CD4-positive, alpha-beta T cell treated with Interleukin-15 for 1 hour (primary cell): ENCODE measurements around the gene METTL17.
"Not testable (repeated sequence)": the region's sequence is repeated elsewhere in the genome, so short reads cannot be mapped to it uniquely, and the experiment has no call there.

ENCODE experiments used
- DNase-seq: peaks from one replicate; pipeline ENCODE4 v3.0.0-alpha.2; 2020

Gene METTL17

DNA sequence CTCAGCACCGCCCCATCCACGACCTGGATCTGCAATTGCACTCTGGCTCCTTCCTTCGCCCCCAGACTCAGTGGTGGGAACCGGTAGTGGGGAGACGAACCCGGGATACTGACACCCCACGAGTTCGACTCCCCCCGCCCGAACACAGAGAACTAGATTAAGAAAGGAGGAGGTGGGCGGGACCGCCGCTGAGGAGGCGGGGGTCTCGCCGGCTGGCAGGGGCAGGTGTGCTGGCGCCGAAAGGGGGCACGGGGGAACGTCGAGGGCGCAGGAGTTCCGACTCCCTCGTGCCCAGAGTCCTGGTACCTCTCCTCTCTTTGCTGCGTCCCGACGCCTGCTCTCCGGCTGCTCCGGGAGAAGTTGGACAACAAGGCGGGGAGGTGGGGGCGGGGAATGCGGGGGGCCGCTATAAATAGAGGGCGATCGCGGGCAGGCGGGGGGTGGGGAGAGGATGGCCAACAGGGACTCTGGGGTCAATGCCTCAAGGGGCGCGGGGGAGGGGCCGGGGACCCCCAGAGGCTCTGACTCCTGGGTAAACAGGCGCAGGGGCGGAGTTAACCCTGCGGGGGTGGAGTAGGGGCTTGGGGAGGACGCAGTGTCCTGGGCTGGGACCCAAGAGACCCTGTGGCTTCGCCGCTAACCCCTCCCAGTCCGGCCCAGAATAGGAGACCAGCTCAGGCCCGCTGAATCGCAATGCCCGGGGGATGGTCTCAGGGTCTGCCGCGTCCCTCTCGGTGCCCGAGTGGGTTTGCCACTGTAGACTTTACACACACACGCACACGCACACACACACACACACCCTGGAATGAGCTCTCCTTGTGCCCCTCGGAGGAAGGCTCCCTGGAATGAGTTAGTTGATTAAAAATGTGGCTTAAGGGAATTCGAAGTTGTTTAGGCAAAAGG is 35.8 kb downstream of the METTL17 start:
- DNase-seq, result no peak

DNA sequence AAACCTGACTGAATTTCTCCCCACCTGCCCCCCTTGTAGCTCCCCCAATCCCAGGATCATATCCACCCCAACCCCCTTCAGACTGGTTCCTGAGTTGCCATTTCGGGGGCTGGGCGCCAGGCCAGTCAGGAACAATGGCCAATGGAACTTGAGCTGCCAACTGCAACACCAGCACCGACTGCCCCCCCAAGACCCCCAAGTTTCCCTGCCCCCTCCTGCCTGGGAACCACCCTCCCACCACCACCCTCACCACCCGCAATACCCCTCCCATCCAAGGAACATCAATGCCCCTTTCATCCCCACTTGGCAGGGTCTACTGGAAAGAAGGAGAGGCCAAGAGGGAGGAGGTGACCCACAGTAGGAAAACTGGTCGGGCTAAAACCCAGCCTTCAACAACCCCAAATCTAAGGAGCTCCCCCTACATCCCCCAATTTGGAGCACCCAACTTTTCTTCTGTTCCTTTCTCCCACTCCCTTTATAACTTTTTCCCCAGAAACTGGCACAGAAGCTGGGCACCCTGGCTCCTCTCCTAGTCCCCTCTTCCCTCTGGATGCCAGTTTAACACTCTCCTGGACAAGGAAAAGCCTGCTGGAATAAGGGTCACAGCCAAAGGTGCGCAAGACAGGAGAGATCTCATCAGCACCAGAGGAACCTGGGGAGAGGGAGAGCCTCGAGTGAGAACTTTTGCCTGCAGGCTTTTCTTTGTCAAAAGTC is 36.7 kb downstream of the METTL17 start:
- DNase-seq, result no peak

- DNase-seq, result no peak
These were observed 37.2 kb downstream of the METTL17 start for GRCh38 chr14:21026988-21027315.

DNA sequence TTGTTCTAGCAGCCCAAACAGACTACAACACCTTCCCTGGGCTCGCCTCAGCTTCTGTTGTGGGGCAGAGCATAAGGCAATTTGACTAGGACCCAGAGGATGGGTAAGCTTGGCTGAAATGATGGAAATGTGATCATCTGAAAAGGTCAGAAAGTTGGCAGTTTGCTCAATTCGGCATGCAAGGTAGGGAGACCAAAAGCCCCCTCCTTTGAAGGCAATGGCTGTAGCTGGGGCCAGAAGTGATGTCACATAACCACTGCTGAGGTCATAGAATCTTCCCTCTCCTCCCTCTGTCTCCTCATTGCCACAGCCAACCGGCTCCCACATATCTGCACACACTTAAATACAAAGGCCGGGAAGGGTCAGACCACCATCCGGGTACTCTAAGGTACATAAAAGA is 40.1 kb downstream of the METTL17 start, which contains the start of gene TPPP2:
TPPP2 (plus strand) TSS at position 301 of the 400 bp plus-strand sequence. CDS start 365 bp downstream, outside the sequence.
- no peak for DNase-seq

DNA sequence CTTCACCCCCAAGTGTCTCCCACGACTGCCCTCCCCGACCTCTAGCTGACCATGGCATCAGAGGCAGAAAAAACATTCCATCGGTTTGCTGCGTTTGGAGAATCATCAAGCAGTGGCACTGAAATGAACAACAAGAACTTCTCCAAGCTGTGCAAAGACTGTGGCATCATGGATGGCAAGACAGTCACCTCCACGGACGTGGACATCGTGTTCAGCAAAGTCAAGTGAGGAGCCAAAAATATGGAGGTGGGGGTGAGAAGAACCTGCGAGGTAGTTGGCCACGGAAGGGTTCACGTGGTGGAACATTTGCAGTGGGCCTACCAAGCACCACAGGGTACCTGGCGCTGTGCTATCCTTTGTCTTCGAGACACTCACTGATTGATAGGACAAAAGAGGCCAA is 40.8 kb downstream of the METTL17 start:
- DNase-seq, result no peak

DNA sequence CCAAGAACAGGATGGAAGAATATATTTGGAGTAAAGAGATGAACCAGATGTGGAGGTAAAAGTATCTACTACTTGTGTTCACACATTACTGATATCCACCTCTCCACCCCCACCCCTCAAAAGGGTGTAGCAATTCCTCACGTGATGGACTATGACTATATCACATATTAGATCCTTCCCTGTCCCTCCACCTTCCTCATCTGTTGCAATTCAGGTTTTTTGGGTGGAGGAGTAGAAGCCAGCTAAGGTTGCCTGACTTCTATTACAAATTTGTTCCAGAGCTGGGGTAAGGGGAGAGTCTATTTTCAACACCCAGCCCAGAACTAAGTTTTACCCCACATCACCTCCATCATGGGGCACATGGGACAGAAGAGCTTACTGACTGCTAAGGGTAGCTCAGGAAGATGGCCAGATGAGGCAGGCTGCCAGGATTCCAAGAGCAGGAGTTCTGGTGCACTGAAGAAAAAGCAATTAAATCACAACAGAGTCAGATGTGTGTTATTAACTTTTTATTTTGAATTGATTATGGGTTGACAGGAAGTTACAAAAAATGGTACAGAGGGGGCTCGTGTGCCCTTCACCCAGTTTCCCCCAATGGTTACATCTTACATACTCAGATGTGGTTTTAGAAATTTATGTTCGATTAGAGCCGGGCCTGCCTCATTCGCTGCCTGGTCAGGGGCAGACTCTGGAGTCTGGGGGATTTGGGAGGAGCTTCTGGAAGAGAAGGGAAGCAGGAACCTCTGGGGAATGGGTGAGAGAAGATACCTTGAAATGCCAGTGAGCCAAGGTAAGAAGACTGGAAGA is 42.7 kb downstream of the METTL17 start:
- no peak for DNase-seq

GRCh38 chr14:21033133-21033698 is 43.4 kb downstream of the METTL17 start:
- no peak for DNase-seq

DNA sequence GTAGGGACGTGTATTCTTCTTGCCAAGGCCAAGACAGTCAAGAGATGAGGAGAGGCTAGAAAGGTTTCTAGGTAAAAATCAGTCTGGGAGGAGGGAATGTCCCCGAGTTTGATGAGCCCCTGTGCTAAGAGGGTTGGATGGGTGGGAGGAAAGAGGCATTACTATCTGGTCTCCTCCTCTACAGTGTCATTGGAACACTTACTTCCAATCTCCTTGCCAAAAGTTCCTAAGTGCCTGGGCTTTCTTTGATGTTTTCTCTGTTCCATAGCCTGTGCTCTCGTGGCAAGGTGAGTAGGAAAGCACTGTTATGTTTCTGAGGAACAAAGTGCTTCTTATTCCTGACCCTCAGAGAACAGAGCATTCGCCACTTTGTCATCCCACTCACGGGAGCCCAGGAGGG is 44.9 kb downstream of the METTL17 start, which contains the start of gene RNASE13:
RNASE13 (minus strand) TSS at position 101 of the 400 bp plus-strand sequence. CDS start 519 bp downstream, outside the sequence.
- no peak for DNase-seq

- DNase-seq, result no peak
These were observed 47.0 kb downstream of the METTL17 start for GRCh38 chr14:21036751-21037150.

GRCh38 chr14:21037156-21037555 is 47.4 kb downstream of the METTL17 start:
- no peak for DNase-seq

GRCh38 chr14:21038441-21039422 is 49.0 kb downstream of the METTL17 start:
- no peak for DNase-seq

GRCh38 chr14:21039585-21040369 is 50.0 kb downstream of the METTL17 start:
- DNase-seq, result no peak

DNA sequence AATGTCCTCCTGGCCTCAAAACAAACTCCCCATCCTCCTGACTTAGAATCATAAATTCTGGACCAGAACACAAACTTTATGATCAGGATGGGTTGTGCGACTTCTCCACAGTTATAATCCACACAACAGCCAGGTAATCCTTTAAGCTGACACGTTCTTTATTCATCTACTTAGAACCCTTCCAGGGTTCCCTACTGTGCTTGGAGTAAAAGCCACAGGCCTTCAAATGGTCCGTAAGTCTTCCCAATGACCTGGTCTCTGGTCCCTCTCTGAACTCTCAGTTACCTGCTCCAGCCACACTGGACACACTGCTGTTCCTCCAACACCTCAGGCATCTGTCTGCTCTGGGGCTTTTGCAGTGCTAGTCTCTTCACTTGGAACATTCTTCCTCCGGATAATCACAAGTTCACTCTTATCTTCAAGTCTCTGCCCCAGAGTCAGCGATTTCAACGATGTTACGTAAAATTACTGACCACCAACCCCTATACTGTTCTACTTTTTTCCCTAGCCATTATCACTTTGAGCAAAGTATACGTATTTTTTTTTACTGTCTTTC is 50.7 kb downstream of the METTL17 start:
- no peak for DNase-seq

- DNase-seq, result not testable (repeated sequence)
These were observed 51.2 kb downstream of the METTL17 start for GRCh38 chr14:21040941-21041340.

DNA sequence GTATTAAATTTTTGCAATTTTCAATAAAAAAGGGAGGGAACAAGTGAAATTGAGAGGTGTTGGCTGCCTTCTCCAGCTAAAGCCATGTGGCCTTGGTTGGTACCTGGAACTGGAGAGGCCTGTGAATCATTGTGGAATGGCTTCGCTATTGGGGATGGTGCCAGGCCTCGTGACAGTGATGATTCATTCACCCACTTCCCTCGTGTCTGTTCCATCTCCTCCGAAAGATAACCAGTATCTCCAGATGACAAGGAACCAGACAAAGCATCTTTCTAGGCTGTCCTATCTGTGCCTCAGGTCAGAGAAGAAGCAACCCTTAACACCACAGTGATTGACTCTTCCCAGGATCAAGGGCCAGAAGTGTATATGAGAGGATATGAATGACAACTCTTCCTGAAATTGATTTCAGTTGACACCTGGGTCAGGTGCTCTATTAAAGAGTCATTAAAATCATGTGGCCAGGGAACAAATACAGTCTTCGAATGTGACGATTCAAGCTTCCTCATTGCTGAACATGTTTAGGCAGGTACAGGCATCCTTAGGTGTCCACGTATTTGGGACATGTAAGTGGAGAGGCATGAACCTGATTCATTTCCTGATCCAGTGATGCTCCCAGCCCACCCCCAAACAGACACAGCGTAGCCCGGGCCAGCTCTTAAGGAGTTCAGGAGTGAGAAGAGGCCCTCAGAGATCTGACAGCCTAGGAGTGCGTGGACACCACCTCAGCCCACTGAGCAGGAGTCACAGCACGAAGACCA is 52.1 kb downstream of the METTL17 start, which contains the start of gene RNASE7:
RNASE7 (plus strand) TSS at position 687 of the 758 bp plus-strand sequence. CDS start 631 bp downstream, outside the sequence.
- no peak for DNase-seq

- DNase-seq, result no peak
These were observed 53.1 kb downstream of the METTL17 start for GRCh38 chr14:21042918-21043317.

DNA sequence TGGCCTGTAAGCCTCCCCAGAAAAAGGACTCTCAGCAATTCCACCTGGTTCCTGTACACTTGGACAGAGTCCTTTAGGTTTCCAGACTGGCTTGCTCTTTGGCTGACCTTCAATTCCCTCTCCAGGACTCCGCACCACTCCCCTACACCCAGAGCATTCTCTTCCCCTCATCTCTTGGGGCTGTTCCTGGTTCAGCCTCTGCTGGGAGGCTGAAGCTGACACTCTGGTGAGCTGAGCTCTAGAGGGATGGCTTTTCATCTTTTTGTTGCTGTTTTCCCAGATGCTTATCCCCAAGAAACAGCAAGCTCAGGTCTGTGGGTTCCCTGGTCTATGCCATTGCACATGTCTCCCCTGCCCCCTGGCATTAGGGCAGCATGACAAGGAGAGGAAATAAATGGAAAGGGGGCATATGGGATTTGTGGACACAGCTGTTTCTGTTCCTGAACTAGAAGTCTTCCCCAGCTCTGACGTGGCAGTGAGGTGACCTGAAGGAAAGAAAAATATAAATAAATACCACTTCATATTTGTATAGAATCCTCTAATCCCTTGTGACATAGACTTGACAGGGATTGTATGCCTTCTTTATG is 53.7 kb downstream of the METTL17 start:
- no peak for DNase-seq

DNA sequence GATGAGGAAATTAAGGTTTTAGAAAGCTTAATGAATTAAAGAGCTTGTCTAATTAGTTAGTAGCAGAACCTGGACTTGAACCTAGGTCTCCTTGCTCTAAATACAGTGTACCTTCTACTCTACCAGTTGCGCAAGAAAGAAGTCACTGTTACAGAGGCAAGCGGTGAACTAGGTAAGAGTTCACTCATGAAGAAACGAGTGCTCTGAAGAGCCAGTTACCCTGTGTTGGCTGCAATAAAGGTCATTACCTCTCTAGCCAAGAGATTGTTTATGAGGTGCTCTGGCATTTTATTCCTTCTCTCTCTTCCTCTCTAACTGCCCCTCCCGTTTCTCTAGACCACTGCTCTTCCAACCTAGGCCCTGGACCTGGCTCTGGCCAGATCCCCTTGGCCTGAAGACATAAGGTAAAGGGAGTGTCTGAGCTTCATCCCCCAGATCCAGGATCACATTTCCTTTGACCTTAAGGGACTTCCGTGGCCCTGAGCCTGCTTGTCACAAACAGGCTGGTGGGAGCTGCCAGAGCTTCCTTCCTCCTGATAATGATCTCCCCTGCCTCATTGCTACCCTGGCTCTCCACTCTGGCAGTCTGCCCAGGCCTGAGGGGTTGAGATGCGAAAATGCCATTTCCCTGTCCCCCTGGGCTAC is 54.3 kb downstream of the METTL17 start:
- DNase-seq, result no peak
